Pancreas (tissue), 10 donors: ENCODE data around the gene UBE2G2. TPM values are rescaled to one million over a fixed set of nuclear protein-coding genes. Genes with fewer than 3 reads are reported as not detected.

ENCODE experiments used
- ATAC-seq, 4 donors: fragments of 200-7000 bp; cut with Tn5 transposase; one replicate each; pipeline versions ENCODE4 v1.8.0 to v1.9.1; 2020; ENCODE audit warnings: mild to moderate bottlenecking in 4 of 4, moderate library complexity in 4 of 4
- DNase-seq, 6 donors: peaks; one replicate each; pipeline ENCODE4 v3.0.0-alpha.2; 2020
- FAIRE-seq: peaks from 2 replicates; lab custom pipeline; 2012; peaks lifted over from hg19 to GRCh38; lab: Jason Lieb, UNC
- H3K27ac ChIP-seq, 4 donors: fragments of 200-600 bp; sonication (generic); 1 replicate in 3 of 4; 2 replicates in 1 of 4; pipeline versions ENCODE4 v1.5.0 to v1.8.0; 2020
- H3K27me3 ChIP-seq, 4 donors: fragments of 200-600 bp; one replicate each; pipeline ENCODE4 v1.8.0; 2021
- H3K36me3 ChIP-seq, 3 donors: fragments of 200-600 bp; sonication (generic) in 1 of 3; one replicate each; pipeline versions ENCODE4 v1.5.0 to v1.8.0; 2020 to 2021
- H3K4me1 ChIP-seq, 3 donors: fragments of 200-600 bp; one replicate each; pipeline ENCODE4 v1.8.0; 2021
- H3K4me3 ChIP-seq, 4 donors: fragments of 200-600 bp; sonication (generic) in 2 of 4; one replicate each; pipeline versions ENCODE4 v1.5.0 to v1.8.0; 2020 to 2021
- H3K9me3 ChIP-seq, 4 donors: fragments of 200-600 bp; one replicate each; pipeline ENCODE4 v1.8.0; 2021
- CTCF ChIP-seq, 4 donors: fragments of 200-600 bp; sonication (generic) in 3 of 4; IDR thresholded peaks; one replicate each; pipeline versions ENCODE4 v1.5.0 to v1.8.0; 2021; ENCODE audit warnings: antibody characterized with exemption in 4 of 4
- WGBS, 2 donors: extraction: QIAGEN DNeasy Blood & Tissue Kit; methylation state at CpG; one replicate each; pipeline ENCODE4 v1.1.7; 2013; 5-methylcytosine and 5-hydroxymethylcytosine counted together
- intact Hi-C, 3 donors: fragments of 100-400 bp; cut with DNase I; formaldehyde crosslinking; loops; one replicate each; pipeline versions ENCODE4 v1.11.1 to v1.14.2; 2022
- polyA plus RNA-seq, 2 donors: library from polyadenylated mRNA; stranded (reverse); fragments of 200-250 nt; gene quantifications; one replicate each; pipeline ENCODE4 v1.2.3, GENCODE V29; 2013
- total RNA-seq, 6 donors: library from RNA; stranded (reverse); fragmentation: NEBNext Ultra II Directional in 4 of 6; extraction: Animal tissue kit (Norgen Biotek cat#: 25700) in 4 of 6; gene quantifications; one replicate each; pipeline versions ENCODE4 v1.2.1 to v1.2.4, GENCODE V29; 2021 to 2023
- donor health status: healthy with polysubstance abuse.
- donor health status: DM: no; HTN: no; CAD: no; lungs with moderate emphysema.
- donor health status: DM: no; HTN: no; CAD: no.
- donor health status: control.
- donor health status: control.
- donor health status: Bipolar disorder and iron deficiency.
- donor health status: DM: yes; HTN: yes; CAD: no.
- donor health status: DM: no; HTN: no; CAD: no.
- donor health status: DM: no; HTN: no; CAD: no.
- donor health status: DM: yes; HTN: yes; CAD: no.

UBE2G2 gene
- total RNA-seq (10 to 100 TPM; 30.5 to 48.0 (median 39.7) TPM), polyA plus RNA-seq (10 to 100 TPM; 44.6 to 53.2 TPM)

GRCh38 chr21:44801468-44802395, at the start of gene UBE2G2:
Gene UBE2G2, minus strand, starts transcription at chr21:44801820. Its CDS starts 72 bp downstream, at chr21:44801748.
- TF ChIP-seq CTCF (IDR thresholded peaks at IDR 0.05), result no peak
- Histone ChIP-seq H3K27ac (peak within 1 kb of the TSS; percentile 44 to 72 (median 56)), H3K4me3 (peak within 1 kb of the TSS; percentile 70 to 99 (median 85)), H3K4me1 (peaks cover 5 to 20% (median 10%) of the 10 kb centered on the region in 3 donors), H3K36me3 (peaks cover 0 to 5% (median 0%) of the 10 kb centered on the region in 3 donors), H3K27me3 (no peaks in the 10 kb centered on the region), H3K9me3 (no peaks in the 10 kb centered on the region)
- FAIRE-seq (no peak), DNase-seq (peak; percentile 71 to 94 (median 82)), ATAC-seq (peak; percentile 97 to 98 (median 98))
- 0% methylated on average over 88 to 97 of the region's 97 CpGs for WGBS, 2 donors
- intact Hi-C loops, result loop anchor here in 1 of 3 donors (10.0 kb wide), 1 partner anchor 133 kb away; no protein-coding TSS in a partner anchor

GRCh38 chr21:44850905-44851657, 49.5 kb upstream of the UBE2G2 start:
- Histone ChIP-seq H3K4me3 (no peak overlapping the region), H3K36me3 (peaks cover 0 to 50% (median 26%) of the 10 kb centered on the region in 3 donors), H3K9me3 (no peaks in the 10 kb centered on the region), H3K27ac (no peak overlapping the region), H3K4me1 (peaks cover 0 to 3% (median 0%) of the 10 kb centered on the region in 3 donors), H3K27me3 (no peaks in the 10 kb centered on the region)
- intact Hi-C loops, result no loop called here
- TF ChIP-seq CTCF (IDR thresholded peaks at IDR 0.05), result no peak
- WGBS, 2 donors, result 82 to 84% methylated on average over 26 of the region's 26 CpGs
- ATAC-seq (no peak), FAIRE-seq (no peak), DNase-seq (no peak)

- DNase-seq, result peak in 1 of 6 donors; percentile 39
- TF ChIP-seq CTCF (IDR thresholded peaks at IDR 0.05), result no peak
- intact Hi-C loops, result no loop called here
- FAIRE-seq, result no peak
- WGBS, 2 donors, result 93 to 97% methylated on average over 20 of the region's 20 CpGs
- Histone ChIP-seq H3K4me1 (peaks cover 0 to 9% (median 0%) of the 10 kb centered on the region in 3 donors), H3K27me3 (no peaks in the 10 kb centered on the region), H3K36me3 (peaks cover 0 to 45% (median 19%) of the 10 kb centered on the region in 3 donors), H3K27ac (no peak overlapping the region), H3K4me3 (no peak overlapping the region), H3K9me3 (no peaks in the 10 kb centered on the region)
- no peak for ATAC-seq
Measured at GRCh38 chr21:44850208-44850800, 48.7 kb upstream of the UBE2G2 start.

GRCh38 chr21:44849616-44850130, 48.1 kb upstream of the UBE2G2 start:
- 84 to 89% methylated on average over 12 of the region's 12 CpGs for WGBS, 2 donors
- Histone ChIP-seq H3K4me1 (peaks cover 0 to 9% (median 0%) of the 10 kb centered on the region in 3 donors), H3K27me3 (no peaks in the 10 kb centered on the region), H3K36me3 (peaks cover 0 to 40% (median 19%) of the 10 kb centered on the region in 3 donors), H3K4me3 (no peak overlapping the region), H3K9me3 (no peaks in the 10 kb centered on the region), H3K27ac (no peak overlapping the region)
- intact Hi-C loops, result no loop called here
- peak in 1 of 6 donors; percentile 12 for DNase-seq
- no peak for ATAC-seq
- TF ChIP-seq CTCF (IDR thresholded peaks at IDR 0.05), result no peak
- no peak for FAIRE-seq
